Measurements from ENCODE around the gene AKAIN1. TPM values are rescaled to one million over a fixed set of nuclear protein-coding genes. Genes with fewer than 3 reads are reported as not detected.

AKAIN1 gene
- total and polyA plus RNA-seq, 2 of the 8 experiments (the other 6 are each of a cell fraction or from before 2014, with no cell fraction given) = not detected

DNA sequence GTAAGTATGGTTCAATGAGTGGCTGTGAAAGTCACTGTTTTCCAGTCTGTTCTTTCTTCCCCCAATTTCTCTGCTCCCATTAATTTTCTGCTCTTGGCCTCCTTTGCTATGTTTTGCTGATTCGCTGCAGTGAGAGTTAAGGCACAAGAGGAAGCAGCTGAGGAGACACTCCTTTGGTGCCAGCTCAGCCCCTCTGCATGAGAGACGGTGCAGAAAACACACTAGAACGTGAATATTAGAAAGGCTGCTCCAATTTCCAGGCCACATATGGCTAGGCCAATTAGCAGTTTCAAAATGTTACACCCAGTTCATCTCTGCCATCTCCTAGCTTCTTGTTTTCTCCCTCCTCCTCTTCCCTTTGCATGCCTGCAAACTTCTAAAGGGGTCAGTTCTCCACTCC, 38.9 kb downstream of the AKAIN1 start:
- no peak overlapping the region for H2BK120ac ChIP-seq (replicated peaks; ENCODE audit: low read depth, low read length)

More for the DNA sequence above, 38.9 kb downstream of the AKAIN1 start:
- no peak overlapping the region for H2BK5ac ChIP-seq (ENCODE audit: low read depth, low read length)
- H2BK15ac ChIP-seq (ENCODE audit: low read length) = no peak overlapping the region
- ChIA-PET POLR2A (ENCODE audit: partially characterized antibody) (no interaction called here), CTCF (ENCODE audit: partially characterized antibody) (no interaction called here)
- H3K4me2 ChIP-seq (ENCODE audit: insufficient read depth in 1 of 2, low read depth in 2 of 2, low read length in 2 of 2) = no peak overlapping the region
- TF ChIP-seq KDM5A (IDR thresholded peaks at IDR 0.05; ENCODE audit: low read length) (no peak), CTBP2 (IDR thresholded peaks at IDR 0.05; ENCODE audit: borderline replicate concordance, insufficient read depth, insufficient read length, low read length) (no peak), USF2 (IDR thresholded peaks at IDR 0.05; ENCODE audit: low read length) (no peak), ZNF274 (IDR thresholded peaks at IDR 0.05; ENCODE audit: borderline replicate concordance, extremely low read depth, low read length) (no peak), RAD21 (IDR thresholded peaks at IDR 0.05 in 1 of 2, conservative IDR thresholded peaks at IDR 0.05 in 1 of 2; ENCODE audit: low read depth in 2 of 2, low read length in 2 of 2) (no peak)
- H2AK5ac ChIP-seq (ENCODE audit: low read depth, low read length) = no peak overlapping the region
- no peaks in the 10 kb centered on the region for H3K36me3 ChIP-seq (ENCODE audit: control insufficient read depth in 2 of 4, insufficient read depth in 4 of 4, low read length in 3 of 4)
- no peaks in the 10 kb centered on the region for H3K79me1 ChIP-seq (ENCODE audit: low read depth, low read length)
- H4K5ac ChIP-seq (ENCODE audit: insufficient read length, low read depth, low read length) = no peak overlapping the region
- no peak overlapping the region for H3K4me3 ChIP-seq (ENCODE audit: extremely low read depth in 1 of 4, insufficient read depth in 2 of 4, low read depth in 3 of 4, low read length in 4 of 4)
- H2AFZ ChIP-seq (ENCODE audit: low read length) = peak overlapping the region; percentile 93; the same call in 1 of the 2 replicates
- H3K27me3 ChIP-seq (replicated peaks in 1 of 4; ENCODE audit: control insufficient read depth in 3 of 4, extremely low read depth in 1 of 4, insufficient read depth in 3 of 4, low read length in 3 of 4) = no peaks in the 10 kb centered on the region
- 94% methylated on average over 3 of the region's 3 CpGs; no CpG with 5 or more reads in 1 of the 2 experiments for WGBS, 2 experiments (ENCODE audit: extremely low coverage in 1 of 2, insufficient coverage in 1 of 2, insufficient read length in 1 of 2, insufficient replicate concordance in 2 of 2, low coverage in 1 of 2, low lambda C conversion rate in 2 of 2, missing lambda C conversion rate in 1 of 2)
- H4K20me1 ChIP-seq (replicated peaks in 1 of 2; ENCODE audit: control insufficient read depth in 1 of 2, insufficient read depth in 2 of 2, low read length in 2 of 2) = no peaks in the 10 kb centered on the region
- H2BK20ac ChIP-seq (ENCODE audit: low read length) = no peak overlapping the region
- H3K9ac ChIP-seq (replicated peaks in 1 of 4; ENCODE audit: extremely low read depth in 1 of 4, low read depth in 3 of 4, low read length in 3 of 4) = no peak overlapping the region
- DNase-seq (ENCODE audit: low read depth in 1 of 2, low spot score in 2 of 2) (no peak), FAIRE-seq (no peak)
- H3K4ac ChIP-seq (replicated peaks; ENCODE audit: insufficient read length, low read depth, low read length) = no peak overlapping the region
- H3K4me1 ChIP-seq (replicated peaks in 1 of 4; ENCODE audit: control insufficient read depth in 3 of 4, insufficient read depth in 4 of 4, low read length in 3 of 4) = no peaks in the 10 kb centered on the region
- H3K9me3 ChIP-seq (ENCODE audit: insufficient read depth in 2 of 2, low read depth in 1 of 2, low read length in 1 of 2) = no peaks in the 10 kb centered on the region
- H3K23me2 ChIP-seq (ENCODE audit: low read depth, low read length) = no peaks in the 10 kb centered on the region
- H3K23ac ChIP-seq (ENCODE audit: insufficient read length) = no peak overlapping the region
- H3K14ac ChIP-seq (ENCODE audit: insufficient read length) = no peak overlapping the region
- no peak overlapping the region for H2BK12ac ChIP-seq (ENCODE audit: low read depth, low read length)
- H3K18ac ChIP-seq (ENCODE audit: extremely low read depth, low read length) = no peak overlapping the region
- H4K8ac ChIP-seq (ENCODE audit: extremely low read depth, insufficient read depth, low read length) = no peak overlapping the region
- no peak overlapping the region for H3K27ac ChIP-seq (ENCODE audit: low read depth, low read length)
- no peak overlapping the region for H4K91ac ChIP-seq (replicated peaks; ENCODE audit: insufficient read length, low read length)
- H3K79me2 ChIP-seq (ENCODE audit: control insufficient read depth in 1 of 2, insufficient read depth in 2 of 2, low read length in 2 of 2) = no peaks in the 10 kb centered on the region
- no peak overlapping the region for H3K56ac ChIP-seq (replicated peaks; ENCODE audit: insufficient read length, low read depth, low read length)
